HCT116 (cell line): ENCODE results near the gene FTSJ1. TPM values are rescaled to one million over a fixed set of nuclear protein-coding genes. Genes with fewer than 3 reads are reported as not detected.

Source experiments
- ATAC-seq: fragments of 200-7000 bp; cut with Tn5 transposase; 2 replicates; pipeline ENCODE4 v1.9.1; 2020; ENCODE audit warnings: mild to moderate bottlenecking, moderate library complexity
- BruUV-seq: library from RNA; stranded (reverse); fragments of 400-500 nt; replicated peaks from 2 replicates; lab custom pipeline; 2021; lab: Mats Ljungman, UMichigan
- CTCF ChIA-PET: fragments of 300-600 bp; sonication (Branson Sonifier 250); formaldehyde crosslinking; loops from one replicate; lab custom pipeline; 2021; ENCODE audit warnings: antibody characterized with exemption; lab: Charles Lee
- POLR2A ChIA-PET: fragments of 300-600, 350-600 bp; sonication (Branson Sonifier 250); formaldehyde crosslinking; loops from one replicate; lab custom pipeline; 2021; ENCODE audit warnings: antibody characterized with exemption; lab: Charles Lee
- RAD21 ChIA-PET, 2 experiments: fragments of 300-600 bp; sonication (Branson Sonifier 250); formaldehyde crosslinking; loops; one replicate each; lab custom pipeline; 2023; ENCODE audit warnings: low total read pairs in 2 of 2; ENCODE audit not compliant: uncharacterized antibody in 2 of 2, unreplicated experiment in 2 of 2, low non-redundant PET in 1 of 2; lab: Charles Lee
- DNase-seq: peaks from one replicate; pipeline ENCODE4 v3.0.0-alpha.2; 2010; ENCODE audit warnings: low read depth, low spot score
- H2AFZ ChIP-seq: fragments of 200-600 bp; shearing (Covaris generic), sonication (generic); 2 replicates; pipeline ENCODE4 v1.6.1; 2017; ENCODE audit warnings: low read depth, mixed run types, mixed read lengths, antibody characterized with exemption, low read length; ENCODE audit not compliant: poor library complexity, severe bottlenecking
- H3K27ac ChIP-seq: 2 replicates; pipeline ENCODE4 v1.5.1; 2012; ENCODE audit warnings: low read depth, low read length
- H3K27me3 ChIP-seq: fragments of 200-600 bp; sonication (generic); 2 replicates; pipeline ENCODE4 v1.6.1; 2016; ENCODE audit warnings: mixed run types, low read length, mixed read lengths; ENCODE audit not compliant: insufficient read depth
- H3K36me3 ChIP-seq, 2 experiments: fragments of 200-500 bp in 1 of 2; fragments of 200-600 bp in 1 of 2; sonication (Bioruptor generic) in 1 of 2; sonication (generic) in 1 of 2; 2 replicates each; pipeline versions ENCODE4 v1.5.1 to v1.6.1; 2014 to 2016; ENCODE audit warnings: low read length in 2 of 2, inconsistent platforms in 1 of 2, mixed read lengths in 1 of 2, mixed run types in 1 of 2; ENCODE audit not compliant: insufficient read depth in 2 of 2, control insufficient read depth in 1 of 2
- H3K4me1 ChIP-seq, 2 experiments: fragments of 200-600 bp in 1 of 2; sonication (generic) in 1 of 2; 2 replicates each; pipeline versions ENCODE4 v1.5.1 to v1.6.1; 2012 to 2017; ENCODE audit warnings: low read length in 2 of 2, inconsistent platforms in 1 of 2, mild to moderate bottlenecking in 1 of 2, mixed read lengths in 1 of 2, mixed run types in 1 of 2, moderate library complexity in 1 of 2; ENCODE audit not compliant: insufficient read depth in 2 of 2, control insufficient read depth in 1 of 2
- H3K4me2 ChIP-seq: fragments of 200-600 bp; sonication (generic); 2 replicates; pipeline ENCODE4 v1.6.1; 2017; ENCODE audit warnings: mixed run types, low read length, mixed read lengths
- H3K4me3 ChIP-seq, 2 experiments: fragments of 200-600 bp in 1 of 2; sonication (generic) in 1 of 2; replicated peaks in 1 of 2; 2 replicates each; pipeline ENCODE4 v1.5.1; 2011 to 2016; ENCODE audit warnings: low read length in 2 of 2, control low read depth in 1 of 2, low read depth in 1 of 2, mild to moderate bottlenecking in 1 of 2, mixed read lengths in 1 of 2, mixed run types in 1 of 2
- H3K79me2 ChIP-seq: fragments of 200-600 bp; sonication (generic); 2 replicates; pipeline ENCODE4 v1.6.1; 2017; ENCODE audit warnings: mild to moderate bottlenecking, mixed run types, low read length, moderate library complexity, mixed read lengths; ENCODE audit not compliant: insufficient read depth
- H3K9ac ChIP-seq: fragments of 200-600 bp; sonication (generic); 2 replicates; pipeline ENCODE4 v1.6.1; 2016; ENCODE audit warnings: low read length, mixed read lengths
- H3K9me2 ChIP-seq: fragments of 200-600 bp; sonication (generic), shearing (Covaris generic); 2 replicates; pipeline ENCODE4 v1.6.1; 2017; ENCODE audit warnings: mixed run types, mild to moderate bottlenecking, moderate library complexity; ENCODE audit not compliant: insufficient read depth
- H3K9me3 ChIP-seq, 2 experiments: fragments of 200-500 bp in 1 of 2; fragments of 200-600 bp in 1 of 2; sonication (Bioruptor generic) in 1 of 2; sonication (generic) in 1 of 2; 2 replicates each; pipeline ENCODE4 v1.6.1; 2014 to 2017; ENCODE audit warnings: low read length in 2 of 2, mixed read lengths in 2 of 2, inconsistent platforms in 1 of 2, low read depth in 1 of 2, mild to moderate bottlenecking in 1 of 2, mixed run types in 1 of 2, moderate library complexity in 1 of 2; ENCODE audit not compliant: control insufficient read depth in 1 of 2, insufficient read depth in 1 of 2
- H4K20me1 ChIP-seq: fragments of 200-600 bp; sonication (generic), shearing (Covaris generic); 2 replicates; pipeline ENCODE4 v1.6.1; 2017; ENCODE audit warnings: mixed run types, mild to moderate bottlenecking, moderate library complexity; ENCODE audit not compliant: insufficient read depth
- ATF3 ChIP-seq: IDR thresholded peaks from 2 replicates; pipeline ENCODE4 v1.6.1; 2012
- CTCF ChIP-seq, 3 experiments: fragments of 200-600 bp in 1 of 3; sonication (generic) in 1 of 3; IDR thresholded peaks in 2 of 3; conservative IDR thresholded peaks in 1 of 3; 2 replicates each; pipeline ENCODE4 v1.5.1; 2012 to 2017; ENCODE audit warnings: low read depth in 2 of 3, low read length in 2 of 3, antibody characterized with exemption in 1 of 3, borderline replicate concordance in 1 of 3, control low read depth in 1 of 3, mild to moderate bottlenecking in 1 of 3, mixed read lengths in 1 of 3, mixed run types in 1 of 3, moderate library complexity in 1 of 3; ENCODE audit not compliant: insufficient read depth in 1 of 3
- ELF1 ChIP-seq: IDR thresholded peaks from 2 replicates; pipeline ENCODE4 v1.6.1; 2012; ENCODE audit warnings: low read depth, borderline replicate concordance
- FOSL1 ChIP-seq: IDR thresholded peaks from 2 replicates; pipeline ENCODE4 v1.6.1; 2012; ENCODE audit warnings: low read depth
- JUND ChIP-seq: IDR thresholded peaks from 2 replicates; pipeline ENCODE4 v1.6.1; 2012
- POLR2A ChIP-seq: IDR thresholded peaks from 2 replicates; pipeline ENCODE4 v1.7.0; 2011; ENCODE audit warnings: borderline replicate concordance; ENCODE audit not compliant: insufficient read depth, insufficient read length; ENCODE audit errors: extremely low read depth
- SIN3A ChIP-seq: IDR thresholded peaks from 2 replicates; pipeline ENCODE4 v1.6.1; 2012; ENCODE audit warnings: low read depth
- SP1 ChIP-seq: IDR thresholded peaks from 2 replicates; pipeline ENCODE4 v1.6.1; 2012; ENCODE audit warnings: low read depth
- YY1 ChIP-seq: IDR thresholded peaks from 2 replicates; pipeline ENCODE4 v1.6.1; 2011; ENCODE audit warnings: low read length, low read depth, moderate library complexity, mild to moderate bottlenecking; ENCODE audit not compliant: insufficient replicate concordance; ENCODE audit errors: extremely low read depth
- ZNF274 ChIP-seq: fragments of 200-500 bp; sonication (Bioruptor generic); IDR thresholded peaks from 2 replicates; pipeline ENCODE4 v1.6.1; 2014; ENCODE audit warnings: mild to moderate bottlenecking, low read depth, low read length, inconsistent platforms
- intact Hi-C: fragments of 100-400 bp; cut with micrococcal nuclease; formaldehyde crosslinking; loops from 2 replicates; pipeline ENCODE4 v1.10.0; 2022
- total RNA-seq: library from RNA; stranded (reverse); gene quantifications from one replicate; pipeline ENCODE4 v1.2.1, GENCODE V29; 2021; ENCODE audit not compliant: unreplicated experiment
- TF ChIP-seq, protein P1 (sequence below): IDR thresholded peaks from 2 replicates; pipeline ENCODE4 v1.6.1; 2011; ENCODE audit warnings: mild to moderate bottlenecking, low read length, moderate library complexity; ENCODE audit not compliant: insufficient replicate concordance; ENCODE audit errors: extremely low read depth
- TF ChIP-seq, protein P2 (sequence below): IDR thresholded peaks from 2 replicates; pipeline ENCODE4 v1.6.1; 2012

FTSJ1 gene
- total RNA-seq, 1 experiment from 2014 or later: 64.9 TPM

GRCh38 chrX:48497871-48498270, 21.9 kb downstream of the FTSJ1 start:
- Histone ChIP-seq H3K9ac (no peak overlapping the region), H3K9me3 (no peaks in the 10 kb centered on the region), H3K4me1 (peaks cover 12 to 37% of the 10 kb centered on the region in 2 experiments), H3K9me2 (no peaks in the 10 kb centered on the region), H4K20me1 (no peaks in the 10 kb centered on the region), H3K27me3 (no peaks in the 10 kb centered on the region), H3K79me2 (no peaks in the 10 kb centered on the region), H3K4me3 (no peak overlapping the region), H3K27ac (no peak overlapping the region; the same call in 1 of the 2 replicates), H2AFZ (peak overlapping the region; percentile 40), H3K4me2 (peak overlapping the region; percentile 71), H3K36me3 (no peaks in the 10 kb centered on the region)
- TF ChIP-seq POLR2A: no peak
- TF ChIP-seq YY1: no peak
- TF ChIP-seq JUND: no peak
- TF ChIP-seq FOSL1: no peak
- TF ChIP-seq, protein P1, sequence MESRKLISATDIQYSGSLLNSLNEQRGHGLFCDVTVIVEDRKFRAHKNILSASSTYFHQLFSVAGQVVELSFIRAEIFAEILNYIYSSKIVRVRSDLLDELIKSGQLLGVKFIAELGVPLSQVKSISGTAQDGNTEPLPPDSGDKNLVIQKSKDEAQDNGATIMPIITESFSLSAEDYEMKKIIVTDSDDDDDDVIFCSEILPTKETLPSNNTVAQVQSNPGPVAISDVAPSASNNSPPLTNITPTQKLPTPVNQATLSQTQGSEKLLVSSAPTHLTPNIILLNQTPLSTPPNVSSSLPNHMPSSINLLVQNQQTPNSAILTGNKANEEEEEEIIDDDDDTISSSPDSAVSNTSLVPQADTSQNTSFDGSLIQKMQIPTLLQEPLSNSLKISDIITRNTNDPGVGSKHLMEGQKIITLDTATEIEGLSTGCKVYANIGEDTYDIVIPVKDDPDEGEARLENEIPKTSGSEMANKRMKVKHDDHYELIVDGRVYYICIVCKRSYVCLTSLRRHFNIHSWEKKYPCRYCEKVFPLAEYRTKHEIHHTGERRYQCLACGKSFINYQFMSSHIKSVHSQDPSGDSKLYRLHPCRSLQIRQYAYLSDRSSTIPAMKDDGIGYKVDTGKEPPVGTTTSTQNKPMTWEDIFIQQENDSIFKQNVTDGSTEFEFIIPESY: no peak
- TF ChIP-seq SP1: no peak
- no peak for TF ChIP-seq ELF1
- TF ChIP-seq, protein P2, sequence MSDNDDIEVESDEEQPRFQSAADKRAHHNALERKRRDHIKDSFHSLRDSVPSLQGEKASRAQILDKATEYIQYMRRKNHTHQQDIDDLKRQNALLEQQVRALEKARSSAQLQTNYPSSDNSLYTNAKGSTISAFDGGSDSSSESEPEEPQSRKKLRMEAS: no peak
- no peak for TF ChIP-seq ZNF274
- TF ChIP-seq ATF3: no peak
- no peak for TF ChIP-seq CTCF (IDR thresholded peaks at IDR 0.05 in 2 of 3, conservative IDR thresholded peaks at IDR 0.05 in 1 of 3; ENCODE audit: borderline replicate concordance in 1 of 3, insufficient read depth in 1 of 3, low read depth in 2 of 3, low read length in 2 of 3)
- no peak for TF ChIP-seq SIN3A
- ATAC-seq (peak; percentile 13; the same call in 1 of the 2 replicates), DNase-seq (no peak)
- ChIA-PET POLR2A (no interaction called here), RAD21 (no interaction called here), CTCF (no interaction called here)
- BruUV-seq: no TSS peak
- intact Hi-C loops: loop anchor here (10.0 kb wide), 2 partner anchors 643 to 933 kb away; partner anchors contain the start of gene ARAF
